OCI-LY3 (cell line): ENCODE results near the gene TIMD4.

ENCODE experiments used
- H2AFZ ChIP-seq: fragments of 200-600, 300-600 bp; shearing (Covaris generic); 2 replicates; pipeline ENCODE4 v1.6.0; 2014; ENCODE audit warnings: antibody characterized with exemption, low read depth, low read length
- H3K27ac ChIP-seq: fragments of 200-600, 300-600 bp; sonication (generic); 2 replicates; pipeline ENCODE4 v1.5.1; 2014; ENCODE audit warnings: mild to moderate bottlenecking, low read length, moderate library complexity, mixed read lengths
- H3K27me3 ChIP-seq: fragments of 200-600, 300-600 bp; sonication (generic); 2 replicates; pipeline ENCODE4 v1.6.1; 2014; ENCODE audit warnings: low read depth, low read length, mixed read lengths
- H3K36me3 ChIP-seq: fragments of 200-600, 300-600 bp; sonication (generic); replicated peaks from 2 replicates; pipeline ENCODE3; 2014; ENCODE audit warnings: low read depth, low read length, mixed read lengths
- H3K4me1 ChIP-seq: fragments of 300-600, 200-600 bp; sonication (generic); 2 replicates; pipeline ENCODE4 v1.6.1; 2014; ENCODE audit warnings: low read length, mixed read lengths
- H3K4me2 ChIP-seq: fragments of 200-600, 300-600 bp; sonication (generic); 2 replicates; pipeline ENCODE4 v1.6.1; 2014; ENCODE audit warnings: low read length, mixed read lengths
- H3K4me3 ChIP-seq: fragments of 300-600, 200-600 bp; sonication (generic); 2 replicates; pipeline ENCODE4 v1.5.1; 2014; ENCODE audit warnings: antibody characterized with exemption, mild to moderate bottlenecking, low read length, moderate library complexity
- H3K79me2 ChIP-seq: fragments of 300-600, 200-600 bp; shearing (Covaris generic); 2 replicates; pipeline ENCODE4 v1.6.1; 2014; ENCODE audit warnings: mild to moderate bottlenecking, low read length, mixed read lengths
- H3K9ac ChIP-seq: fragments of 300-600, 200-600 bp; shearing (Covaris generic); 2 replicates; pipeline ENCODE4 v1.6.0; 2014; ENCODE audit warnings: mild to moderate bottlenecking, low read length, moderate library complexity
- H3K9me3 ChIP-seq: fragments of 200-600, 300-600 bp; shearing (Covaris generic); 2 replicates; pipeline ENCODE4 v1.6.1; 2014; ENCODE audit warnings: low read length, mixed read lengths; ENCODE audit not compliant: insufficient read depth
- H4K20me1 ChIP-seq: fragments of 200-600, 300-600 bp; sonication (generic); 2 replicates; pipeline ENCODE4 v1.6.1; 2016; ENCODE audit warnings: low read length, mixed read lengths; ENCODE audit not compliant: insufficient read depth
- EZH2phosphoT487 ChIP-seq: fragments of 200-600 bp; shearing (Covaris generic); IDR thresholded peaks from 2 replicates; pipeline ENCODE4 v1.6.1; 2018; ENCODE audit warnings: antibody characterized with exemption, mixed run types, low read depth
- TF ChIP-seq, protein P1 (sequence below): fragments of 200-600, 300-600 bp; sonication (generic); IDR thresholded peaks from 2 replicates; pipeline ENCODE4 v1.5.1; 2014; ENCODE audit warnings: antibody characterized with exemption, low read length, low read depth

The TIMD4 gene

DNA sequence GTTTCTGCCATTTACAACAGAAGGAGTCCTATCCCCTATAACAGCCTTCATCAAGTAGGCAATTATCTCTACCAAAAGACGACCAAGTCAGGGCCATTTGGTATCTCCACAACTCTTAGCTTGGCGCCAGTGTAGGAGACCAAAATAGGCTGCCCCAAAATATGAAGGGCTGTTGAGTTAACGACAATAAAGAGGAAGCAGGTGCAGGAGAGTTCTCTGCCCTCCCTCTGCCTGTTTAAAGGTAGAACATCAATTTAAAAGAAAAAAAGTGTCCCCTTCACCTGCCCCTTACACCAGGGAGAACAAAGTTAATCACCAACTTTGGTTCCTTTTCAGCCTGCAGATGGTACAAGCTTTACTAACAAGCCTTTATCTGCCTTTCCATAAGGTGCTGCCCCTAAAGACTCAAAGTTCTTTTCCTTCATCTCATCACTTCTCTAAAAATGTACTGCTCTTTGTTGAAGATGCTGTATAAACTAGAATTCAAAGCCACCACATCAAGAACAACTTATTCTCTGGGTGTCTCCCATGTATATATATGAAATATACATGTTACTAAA, 79.6 kb downstream of the TIMD4 start:
- H3K27ac ChIP-seq, result peak overlapping the region; percentile 35; the same call in 1 of the 2 replicates

DNA sequence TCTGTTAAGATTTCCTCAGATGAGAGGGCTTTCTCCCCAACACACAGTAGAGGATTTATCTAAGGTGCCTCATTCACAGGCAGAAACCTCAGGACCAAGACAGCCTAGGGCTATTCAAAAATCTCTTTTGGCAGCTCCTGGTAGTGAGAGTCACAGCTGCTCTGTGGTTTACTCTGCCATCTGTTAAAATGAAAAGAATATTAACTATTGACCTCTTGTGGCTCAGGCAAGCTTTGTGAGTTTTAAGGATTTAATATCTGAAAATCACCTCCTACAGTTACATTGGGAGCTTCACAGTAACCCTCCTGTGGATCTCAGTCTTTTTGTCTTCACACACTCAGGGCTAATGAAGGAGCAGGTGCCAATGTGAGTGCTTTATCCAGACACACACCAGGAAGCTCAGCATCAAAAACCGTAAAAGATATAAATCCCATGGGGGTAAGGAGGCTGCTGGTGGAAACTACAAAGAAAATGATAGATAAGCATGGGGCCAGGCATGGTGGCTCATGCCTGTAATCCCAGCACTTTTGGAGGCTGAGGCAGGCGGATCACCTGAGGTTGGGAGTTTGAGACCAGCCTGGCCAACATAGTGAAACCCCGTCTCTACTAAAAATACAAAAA, 83.3 kb downstream of the TIMD4 start:
- Histone ChIP-seq H3K36me3 (no peaks in the 10 kb centered on the region), H3K4me2 (no peak overlapping the region), H2AFZ (no peak overlapping the region), H3K9me3 (no peaks in the 10 kb centered on the region), H3K4me1 (peaks cover 14% of the 10 kb centered on the region), H3K79me2 (no peaks in the 10 kb centered on the region), H3K9ac (no peak overlapping the region), H3K27me3 (no peaks in the 10 kb centered on the region; the same call in 1 of the 2 replicates), H3K4me3 (no peak overlapping the region), H3K27ac (no peak overlapping the region), H4K20me1 (no peaks in the 10 kb centered on the region)
- TF ChIP-seq EZH2phosphoT487, result no peak
- TF ChIP-seq, protein P1, sequence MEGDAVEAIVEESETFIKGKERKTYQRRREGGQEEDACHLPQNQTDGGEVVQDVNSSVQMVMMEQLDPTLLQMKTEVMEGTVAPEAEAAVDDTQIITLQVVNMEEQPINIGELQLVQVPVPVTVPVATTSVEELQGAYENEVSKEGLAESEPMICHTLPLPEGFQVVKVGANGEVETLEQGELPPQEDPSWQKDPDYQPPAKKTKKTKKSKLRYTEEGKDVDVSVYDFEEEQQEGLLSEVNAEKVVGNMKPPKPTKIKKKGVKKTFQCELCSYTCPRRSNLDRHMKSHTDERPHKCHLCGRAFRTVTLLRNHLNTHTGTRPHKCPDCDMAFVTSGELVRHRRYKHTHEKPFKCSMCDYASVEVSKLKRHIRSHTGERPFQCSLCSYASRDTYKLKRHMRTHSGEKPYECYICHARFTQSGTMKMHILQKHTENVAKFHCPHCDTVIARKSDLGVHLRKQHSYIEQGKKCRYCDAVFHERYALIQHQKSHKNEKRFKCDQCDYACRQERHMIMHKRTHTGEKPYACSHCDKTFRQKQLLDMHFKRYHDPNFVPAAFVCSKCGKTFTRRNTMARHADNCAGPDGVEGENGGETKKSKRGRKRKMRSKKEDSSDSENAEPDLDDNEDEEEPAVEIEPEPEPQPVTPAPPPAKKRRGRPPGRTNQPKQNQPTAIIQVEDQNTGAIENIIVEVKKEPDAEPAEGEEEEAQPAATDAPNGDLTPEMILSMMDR, result no peak

More for the DNA sequence above, 79.6 kb downstream of the TIMD4 start:
- no peaks in the 10 kb centered on the region for H3K36me3 ChIP-seq
- no peaks in the 10 kb centered on the region for H4K20me1 ChIP-seq
- no peaks in the 10 kb centered on the region for H3K79me2 ChIP-seq
- no peaks in the 10 kb centered on the region for H3K9me3 ChIP-seq
- no peak overlapping the region for H3K9ac ChIP-seq
- H3K4me3 ChIP-seq, result no peak overlapping the region
- H3K4me2 ChIP-seq, result peak overlapping the region; percentile 36
- TF ChIP-seq, protein P1, result no peak
- no peak for TF ChIP-seq EZH2phosphoT487
- no peak overlapping the region for H2AFZ ChIP-seq
- H3K4me1 ChIP-seq, result peaks cover 14% of the 10 kb centered on the region
- no peaks in the 10 kb centered on the region; the same call in 1 of the 2 replicates for H3K27me3 ChIP-seq

DNA sequence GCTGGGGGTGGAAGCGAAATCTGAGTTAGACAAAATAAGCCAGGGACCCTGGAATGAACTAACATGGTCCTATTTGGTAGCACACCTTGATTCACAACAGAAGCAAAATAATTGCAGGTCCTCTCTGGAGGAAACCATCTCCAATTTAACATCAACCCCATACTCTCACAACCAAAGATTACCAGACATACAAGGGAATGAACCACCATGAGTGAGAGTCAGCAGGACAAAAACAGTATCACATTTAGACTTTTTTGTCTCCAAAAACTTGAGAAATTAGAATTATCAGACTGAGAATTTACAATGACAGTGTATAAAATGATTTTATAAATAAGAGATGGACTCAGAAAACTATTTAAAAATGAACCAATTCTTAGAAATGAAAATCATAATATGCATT, 91.8 kb downstream of the TIMD4 start:
- H2AFZ ChIP-seq, result no peak overlapping the region
- no peaks in the 10 kb centered on the region for H3K27me3 ChIP-seq
- H3K4me3 ChIP-seq, result no peak overlapping the region
- no peaks in the 10 kb centered on the region for H4K20me1 ChIP-seq
- no peaks in the 10 kb centered on the region for H3K79me2 ChIP-seq
- H3K4me2 ChIP-seq, result no peak overlapping the region
- TF ChIP-seq, protein P1, result no peak
- TF ChIP-seq EZH2phosphoT487, result no peak
- H3K4me1 ChIP-seq, result no peaks in the 10 kb centered on the region
- H3K9ac ChIP-seq, result no peak overlapping the region
- no peaks in the 10 kb centered on the region for H3K36me3 ChIP-seq
- no peaks in the 10 kb centered on the region for H3K9me3 ChIP-seq
- no peak overlapping the region for H3K27ac ChIP-seq

DNA sequence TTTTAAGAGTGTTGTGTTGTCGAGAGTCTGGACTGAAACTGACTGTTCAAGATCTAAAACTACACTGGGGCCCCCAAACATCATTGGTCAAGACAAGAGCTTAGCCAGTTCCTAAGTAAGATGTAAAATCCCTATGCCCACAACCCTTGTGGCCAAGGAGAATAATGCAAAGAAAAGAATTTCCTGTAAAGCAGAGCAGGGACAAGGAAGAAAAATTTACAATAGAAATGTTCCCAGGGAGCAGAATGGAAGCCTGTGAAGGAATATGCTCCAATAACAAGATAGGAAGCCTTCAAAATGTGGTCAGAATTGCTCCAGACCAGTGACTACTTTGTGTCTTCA, 92.6 kb downstream of the TIMD4 start:
- Histone ChIP-seq H3K36me3 (no peaks in the 10 kb centered on the region), H3K27me3 (no peaks in the 10 kb centered on the region), H2AFZ (no peak overlapping the region), H3K4me1 (no peaks in the 10 kb centered on the region), H3K9me3 (no peaks in the 10 kb centered on the region), H4K20me1 (no peaks in the 10 kb centered on the region), H3K4me3 (no peak overlapping the region), H3K79me2 (no peaks in the 10 kb centered on the region), H3K4me2 (no peak overlapping the region), H3K9ac (no peak overlapping the region), H3K27ac (no peak overlapping the region)
- TF ChIP-seq, protein P1, result no peak
- TF ChIP-seq EZH2phosphoT487, result no peak
